ENCODE measurements around the gene ROBO2. TPM values are rescaled to one million over a fixed set of nuclear protein-coding genes. Genes with fewer than 3 reads are reported as not detected.

Gene ROBO2
- total RNA-seq, 4 donors from 2014 or later: under 0.01 to 2.9 (median 1.0) TPM

DNA sequence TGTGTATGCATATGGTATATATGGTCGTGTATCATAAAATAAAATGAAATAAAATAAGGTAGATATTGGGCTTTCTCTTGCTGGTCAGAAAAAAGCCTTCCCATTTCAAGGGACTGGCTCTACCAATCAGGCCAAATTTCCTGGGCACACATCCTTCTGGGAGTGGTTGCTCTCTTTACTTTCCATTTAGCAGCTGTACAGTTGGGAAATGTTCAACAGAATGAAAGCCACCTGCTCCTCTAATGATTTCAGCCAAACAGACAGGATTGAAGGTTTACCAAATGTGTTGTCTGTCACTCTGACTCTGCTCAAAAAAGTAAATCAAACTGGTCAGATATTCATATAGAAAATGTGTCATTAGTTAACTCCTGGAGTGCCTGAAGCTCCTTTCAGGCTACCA, 380.4 kb downstream of the ROBO2 start:
- TF ChIP-seq POLR2AphosphoS5 (IDR thresholded peaks at IDR 0.05) (no peak), POLR2A (IDR thresholded peaks at IDR 0.05) (no peak)
- Histone ChIP-seq H3K4me3 (no peak overlapping the region), H3K27me3 (no peaks in the 10 kb centered on the region), H3K36me3 (no peaks in the 10 kb centered on the region), H3K27ac (no peak overlapping the region), H3K4me1 (no peaks in the 10 kb centered on the region), H3K9me3 (no peaks in the 10 kb centered on the region)
- ATAC-seq: no peak
- 87 to 93% methylated on average over 1 of the region's 1 CpG for WGBS, 2 donors (ENCODE audit: low coverage in 1 of 2)

DNA sequence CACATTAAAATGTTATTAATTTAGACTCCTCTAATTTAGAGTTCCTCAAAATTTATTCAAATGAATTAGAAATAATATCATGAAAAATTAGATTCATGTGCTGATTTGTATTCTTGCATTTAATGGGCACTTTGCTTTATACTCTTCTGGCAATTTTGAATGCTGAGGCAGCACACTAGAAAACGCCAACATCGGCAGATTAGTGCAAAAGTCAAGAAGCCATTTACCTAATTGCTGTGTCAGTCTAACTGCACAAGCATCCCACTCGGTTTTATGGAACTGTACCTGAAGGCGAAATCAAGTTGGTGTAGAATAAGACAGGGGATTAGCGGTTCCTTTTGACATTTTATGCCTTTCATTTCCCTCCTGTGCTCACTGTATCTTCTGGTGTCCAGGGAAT, 382.0 kb downstream of the ROBO2 start:
- H3K36me3 ChIP-seq: no peaks in the 10 kb centered on the region
- WGBS, 2 donors (ENCODE audit: low coverage in 1 of 2): 83 to 89% methylated on average over 5 of the region's 5 CpGs
- H3K9me3 ChIP-seq: no peaks in the 10 kb centered on the region
- no peak overlapping the region for H3K27ac ChIP-seq
- no peaks in the 10 kb centered on the region for H3K4me1 ChIP-seq
- TF ChIP-seq, protein P1, sequence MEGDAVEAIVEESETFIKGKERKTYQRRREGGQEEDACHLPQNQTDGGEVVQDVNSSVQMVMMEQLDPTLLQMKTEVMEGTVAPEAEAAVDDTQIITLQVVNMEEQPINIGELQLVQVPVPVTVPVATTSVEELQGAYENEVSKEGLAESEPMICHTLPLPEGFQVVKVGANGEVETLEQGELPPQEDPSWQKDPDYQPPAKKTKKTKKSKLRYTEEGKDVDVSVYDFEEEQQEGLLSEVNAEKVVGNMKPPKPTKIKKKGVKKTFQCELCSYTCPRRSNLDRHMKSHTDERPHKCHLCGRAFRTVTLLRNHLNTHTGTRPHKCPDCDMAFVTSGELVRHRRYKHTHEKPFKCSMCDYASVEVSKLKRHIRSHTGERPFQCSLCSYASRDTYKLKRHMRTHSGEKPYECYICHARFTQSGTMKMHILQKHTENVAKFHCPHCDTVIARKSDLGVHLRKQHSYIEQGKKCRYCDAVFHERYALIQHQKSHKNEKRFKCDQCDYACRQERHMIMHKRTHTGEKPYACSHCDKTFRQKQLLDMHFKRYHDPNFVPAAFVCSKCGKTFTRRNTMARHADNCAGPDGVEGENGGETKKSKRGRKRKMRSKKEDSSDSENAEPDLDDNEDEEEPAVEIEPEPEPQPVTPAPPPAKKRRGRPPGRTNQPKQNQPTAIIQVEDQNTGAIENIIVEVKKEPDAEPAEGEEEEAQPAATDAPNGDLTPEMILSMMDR (IDR thresholded peaks at IDR 0.05): no peak
- TF ChIP-seq EP300 (IDR thresholded peaks at IDR 0.05) (no peak), POLR2AphosphoS5 (IDR thresholded peaks at IDR 0.05) (no peak)
- ATAC-seq: no peak
- H3K4me3 ChIP-seq: no peak overlapping the region
- H3K27me3 ChIP-seq: no peaks in the 10 kb centered on the region

DNA sequence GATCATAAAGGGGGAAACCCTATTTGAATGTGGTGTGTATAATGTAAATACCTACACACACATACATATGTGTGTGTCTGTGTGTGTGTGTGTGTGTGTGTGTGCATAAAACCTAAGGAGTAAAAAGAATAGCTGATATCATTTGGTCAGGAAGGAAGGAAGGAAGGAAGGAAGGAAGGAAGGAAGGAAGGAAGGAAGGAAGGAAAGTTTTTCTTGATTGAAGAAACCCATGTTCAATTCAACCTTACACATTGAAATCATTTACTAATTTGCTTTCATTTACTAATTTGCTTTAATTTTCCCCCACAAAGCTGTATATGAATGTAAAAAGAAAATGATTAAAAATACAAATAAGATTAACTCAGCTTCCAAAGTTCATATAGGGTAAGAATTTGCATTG, 386.6 kb downstream of the ROBO2 start:
- Histone ChIP-seq H3K27me3 (no peaks in the 10 kb centered on the region), H3K4me3 (no peak overlapping the region), H3K4me1 (no peaks in the 10 kb centered on the region), H3K36me3 (no peaks in the 10 kb centered on the region), H3K9me3 (no peaks in the 10 kb centered on the region), H3K27ac (no peak overlapping the region)
- ATAC-seq: no peak
- TF ChIP-seq POLR2A (IDR thresholded peaks at IDR 0.05) (no peak), POLR2AphosphoS5 (IDR thresholded peaks at IDR 0.05) (no peak), EP300 (IDR thresholded peaks at IDR 0.05) (no peak)
- TF ChIP-seq, protein P1 (IDR thresholded peaks at IDR 0.05): no peak

DNA sequence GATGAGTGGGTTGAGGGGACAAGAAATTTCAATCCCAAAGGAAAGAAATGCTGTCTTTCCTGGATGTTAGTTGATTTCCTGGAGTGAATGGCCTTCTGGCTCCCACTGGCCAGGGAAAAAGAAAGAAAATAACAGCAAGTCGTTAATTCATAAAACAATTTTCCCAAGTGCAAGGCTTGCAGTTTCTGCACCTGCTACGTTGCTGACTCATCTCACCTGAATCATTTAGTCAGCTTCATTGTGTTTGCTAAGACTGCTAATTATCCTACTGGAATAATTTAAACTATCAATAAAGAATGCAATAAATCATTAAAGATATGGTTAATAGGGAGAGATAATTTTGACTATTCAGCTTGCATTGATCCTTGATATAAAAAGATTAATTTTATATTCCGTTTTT, 387.6 kb downstream of the ROBO2 start:
- no peaks in the 10 kb centered on the region for H3K9me3 ChIP-seq
- H3K27me3 ChIP-seq: no peaks in the 10 kb centered on the region
- H3K4me3 ChIP-seq: no peak overlapping the region
- WGBS, 2 donors (ENCODE audit: low coverage in 1 of 2): 83 to 94% methylated on average over 3 of the region's 3 CpGs
- H3K4me1 ChIP-seq: no peaks in the 10 kb centered on the region
- no peak overlapping the region for H3K27ac ChIP-seq
- no peaks in the 10 kb centered on the region for H3K36me3 ChIP-seq
- no peak for TF ChIP-seq POLR2A (IDR thresholded peaks at IDR 0.05)
- TF ChIP-seq, protein P1 (IDR thresholded peaks at IDR 0.05): no peak
- no peak for TF ChIP-seq POLR2AphosphoS5 (IDR thresholded peaks at IDR 0.05)
- TF ChIP-seq EP300 (IDR thresholded peaks at IDR 0.05): no peak
- no peak for ATAC-seq

DNA sequence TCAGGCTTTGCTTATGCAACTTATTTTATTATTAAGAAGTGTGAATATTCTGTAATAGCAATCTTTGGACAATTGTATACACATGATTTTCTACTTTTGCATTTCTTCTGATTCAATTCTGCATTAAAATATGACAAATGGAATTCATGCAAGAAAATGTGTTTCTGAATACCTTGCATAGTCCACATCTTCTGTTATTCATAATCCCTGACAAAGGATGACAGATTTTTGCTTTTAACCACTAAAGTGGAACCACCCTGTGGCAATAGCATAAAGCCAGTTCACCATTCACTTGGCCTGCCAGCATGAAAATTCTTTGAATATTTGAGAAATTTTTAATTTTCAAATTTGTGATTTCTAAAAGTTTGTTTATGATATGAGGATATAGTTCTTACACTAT, 397.0 kb downstream of the ROBO2 start:
- TF ChIP-seq, protein P1 (IDR thresholded peaks at IDR 0.05): no peak
- Histone ChIP-seq H3K27ac (no peak overlapping the region), H3K4me1 (no peaks in the 10 kb centered on the region), H3K4me3 (no peak overlapping the region), H3K27me3 (no peaks in the 10 kb centered on the region), H3K9me3 (no peaks in the 10 kb centered on the region), H3K36me3 (no peaks in the 10 kb centered on the region)
- ATAC-seq: no peak

DNA sequence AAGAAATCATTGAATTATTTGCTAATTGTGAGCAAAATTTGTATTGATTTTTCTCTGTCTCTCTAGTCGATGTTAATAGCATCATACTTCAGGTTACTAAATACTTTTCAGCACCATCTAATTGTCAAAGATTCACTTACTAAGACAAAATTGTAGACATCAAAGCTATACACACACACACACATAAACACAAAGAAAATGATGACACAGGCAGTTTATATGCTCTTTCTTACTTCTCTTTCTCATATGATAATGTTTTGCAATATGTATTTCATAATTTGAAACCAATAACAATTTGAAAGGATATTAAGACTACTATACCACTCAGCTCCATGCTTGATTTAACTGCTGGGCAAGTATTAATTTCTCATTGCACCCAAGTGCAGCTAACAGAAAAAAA, 406.2 kb downstream of the ROBO2 start:
- Histone ChIP-seq H3K9me3 (no peaks in the 10 kb centered on the region), H3K4me3 (no peak overlapping the region), H3K27ac (no peak overlapping the region), H3K4me1 (no peaks in the 10 kb centered on the region), H3K27me3 (no peaks in the 10 kb centered on the region), H3K36me3 (no peaks in the 10 kb centered on the region)
- ATAC-seq: no peak
- WGBS, 2 donors (ENCODE audit: low coverage in 1 of 2): 90 to 100% methylated on average over 1 of the region's 1 CpG
- TF ChIP-seq, protein P1 (IDR thresholded peaks at IDR 0.05): no peak
- TF ChIP-seq POLR2AphosphoS5 (IDR thresholded peaks at IDR 0.05): no peak
- TF ChIP-seq POLR2A (IDR thresholded peaks at IDR 0.05): no peak
- TF ChIP-seq EP300 (IDR thresholded peaks at IDR 0.05): no peak
